Endothelial cell of umbilical vein (primary cell): ENCODE results near the gene KRT8. TPM values are rescaled to one million over a fixed set of nuclear protein-coding genes. Genes with fewer than 3 reads are reported as not detected.

Experiments used
- BruUV-seq: library from RNA; stranded (reverse); fragments of 400-500 nt; replicated peaks from 2 replicates; lab custom pipeline; 2021; lab: Mats Ljungman, UMichigan
- CTCF ChIA-PET: fragments of 300-600, 350-600 bp; sonication (Branson Sonifier 250); formaldehyde crosslinking; loops from one replicate; lab custom pipeline; 2021; ENCODE audit warnings: antibody characterized with exemption, inconsistent platforms; lab: Charles Lee
- POLR2A ChIA-PET: fragments of 300-600, 350-600 bp; sonication (Branson Sonifier 250); formaldehyde crosslinking; loops from one replicate; lab custom pipeline; 2021; ENCODE audit warnings: antibody characterized with exemption, inconsistent platforms; lab: Charles Lee
- DNase-seq: peaks from one replicate; pipeline ENCODE4 v3.0.0-alpha.2; 2011; ENCODE audit warnings: low read depth, low spot score
- FAIRE-seq: peaks from 2 replicates; lab custom pipeline; 2011; peaks lifted over from hg19 to GRCh38; lab: Jason Lieb, UNC
- H2AFZ ChIP-seq: 2 replicates; pipeline ENCODE4 v1.6.0; 2012; ENCODE audit warnings: low read depth, low read length, control low read depth, inconsistent platforms
- H3K27ac ChIP-seq: 2 replicates; pipeline ENCODE4 v1.5.1; 2011; ENCODE audit warnings: low read depth, mild to moderate bottlenecking, control low read depth, low read length, moderate library complexity; ENCODE audit not compliant: insufficient read depth
- H3K27me3 ChIP-seq, 2 experiments: 2 replicates each; pipeline versions ENCODE4 v1.6.0 to v1.6.1; 2011; ENCODE audit warnings: low read length in 2 of 2, mixed read lengths in 1 of 2; ENCODE audit not compliant: control insufficient read depth in 2 of 2, insufficient read depth in 2 of 2
- H3K36me3 ChIP-seq, 2 experiments: 2 replicates in 1 of 2; 3 replicates in 1 of 2; pipeline ENCODE4 v1.5.1; 2011; ENCODE audit warnings: low read length in 2 of 2, mild to moderate bottlenecking in 1 of 2, moderate library complexity in 1 of 2; ENCODE audit not compliant: control insufficient read depth in 2 of 2, insufficient read depth in 2 of 2; ENCODE audit errors: extremely low read depth in 1 of 2
- H3K4me1 ChIP-seq: 3 replicates; pipeline ENCODE4 v1.5.1; 2011; ENCODE audit warnings: mild to moderate bottlenecking, low read length; ENCODE audit not compliant: control insufficient read depth, insufficient read depth; ENCODE audit errors: extremely low read depth
- H3K4me2 ChIP-seq: 2 replicates; pipeline ENCODE4 v1.6.1; 2011; ENCODE audit warnings: low read length, control low read depth, mixed read lengths; ENCODE audit not compliant: insufficient read depth
- H3K4me3 ChIP-seq, 3 experiments: fragments of 200-600 bp in 1 of 3; sonication (generic), shearing (Covaris generic) in 1 of 3; replicated peaks in 1 of 3; 2 replicates each; pipeline ENCODE4 v1.5.1; 2011 to 2016; ENCODE audit warnings: control low read depth in 3 of 3, low read length in 3 of 3, mild to moderate bottlenecking in 2 of 3, inconsistent platforms in 1 of 3, low read depth in 1 of 3, moderate library complexity in 1 of 3; ENCODE audit not compliant: insufficient read depth in 1 of 3
- H3K79me2 ChIP-seq: 2 replicates; pipeline ENCODE4 v1.6.0; 2012; ENCODE audit warnings: low read length, inconsistent platforms; ENCODE audit not compliant: control insufficient read depth, insufficient read depth
- H3K9ac ChIP-seq: replicated peaks from 2 replicates; pipeline ENCODE3; 2011; ENCODE audit warnings: low read length, control low read depth; ENCODE audit not compliant: insufficient read depth; ENCODE audit errors: extremely low read depth
- H3K9me1 ChIP-seq: replicated peaks from 3 replicates; pipeline ENCODE4 v1.6.0; 2011; ENCODE audit warnings: mild to moderate bottlenecking, low read length; ENCODE audit not compliant: control insufficient read depth, insufficient read depth; ENCODE audit errors: extremely low read depth
- H3K9me3 ChIP-seq: replicated peaks from 2 replicates; pipeline ENCODE4 v1.5.1; 2012; ENCODE audit warnings: low read length, inconsistent platforms; ENCODE audit not compliant: control insufficient read depth, insufficient read depth
- H4K20me1 ChIP-seq: replicated peaks from 2 replicates; pipeline ENCODE3; 2011; ENCODE audit warnings: mild to moderate bottlenecking, low read length; ENCODE audit not compliant: control insufficient read depth, insufficient read depth; ENCODE audit errors: extremely low read depth
- EZH2 ChIP-seq: IDR thresholded peaks from 2 replicates; pipeline ENCODE4 v1.6.1; 2012; ENCODE audit warnings: borderline replicate concordance, low read depth, mild to moderate bottlenecking, moderate library complexity, low read length, inconsistent platforms; ENCODE audit not compliant: severe bottlenecking
- FOS ChIP-seq: IDR thresholded peaks from 2 replicates; pipeline ENCODE4 v1.6.1; 2011; ENCODE audit warnings: mild to moderate bottlenecking, low read length, moderate library complexity, borderline replicate concordance; ENCODE audit not compliant: insufficient read depth
- GATA2 ChIP-seq: IDR thresholded peaks from 2 replicates; pipeline ENCODE4 v1.7.0; 2011; ENCODE audit warnings: low read depth, mild to moderate bottlenecking, moderate library complexity, mixed read lengths, low read length; ENCODE audit not compliant: insufficient read length, insufficient read depth
- JUN ChIP-seq: IDR thresholded peaks from 2 replicates; pipeline ENCODE4 v1.6.1; 2011; ENCODE audit warnings: borderline replicate concordance, low read depth; ENCODE audit not compliant: insufficient read length, insufficient read depth
- MAX ChIP-seq: IDR thresholded peaks from 2 replicates; pipeline ENCODE4 v1.6.1; 2011; ENCODE audit not compliant: insufficient read depth, insufficient read length
- MYC ChIP-seq: IDR thresholded peaks from one replicate; pipeline ENCODE4 v1.6.1; 2011; ENCODE audit warnings: mild to moderate bottlenecking, low read depth, low read length
- POLR2A ChIP-seq: IDR thresholded peaks from 2 replicates; pipeline ENCODE4 v1.6.1; 2012; ENCODE audit warnings: low read depth, mild to moderate bottlenecking, control low read depth, low read length
- POLR2AphosphoS5 ChIP-seq: IDR thresholded peaks from 2 replicates; pipeline ENCODE4 v1.6.1; 2012; ENCODE audit warnings: low read depth, mild to moderate bottlenecking, control low read depth, low read length, moderate library complexity; ENCODE audit not compliant: insufficient read depth
- dilution Hi-C: fragments of 300-500 bp; cut with MboI; formaldehyde crosslinking; loops from one replicate; pipeline ENCODE4 v1.15.0; 2019; ENCODE audit warnings: low sequenced_read_pairs; ENCODE audit not compliant: extremely low pct_ligation_motif_present
- intact Hi-C: fragments of 100-400 bp; cut with micrococcal nuclease; formaldehyde crosslinking; loops from one replicate; pipeline ENCODE4 v1.10.0; 2022
- polyA plus RNA-seq, 4 experiments: library from polyadenylated mRNA; depleted of rRNA in 3 of 4; stranded (reverse) in 3 of 4; unstranded in 1 of 4; fragments of >200 nt; gene quantifications; 2 replicates each; pipeline versions ENCODE4 v1.2.1 to v1.2.3, GENCODE V29; 2011 to 2012; ENCODE audit warnings: missing spikeins in 1 of 4
- total RNA-seq: library from RNA; stranded (reverse); gene quantifications from 2 replicates; pipeline ENCODE4 v1.2.3, GENCODE V29; 2021
- TF ChIP-seq, protein P1 (sequence below), 2 donors: IDR thresholded peaks; 1 replicate in 1 of 2; 2 replicates in 1 of 2; pipeline ENCODE4 v1.5.1; 2011; ENCODE audit warnings: low read length in 2 of 2, mild to moderate bottlenecking in 2 of 2, moderate library complexity in 2 of 2, control low read depth in 1 of 2, inconsistent platforms in 1 of 2, low read depth in 1 of 2; ENCODE audit not compliant: insufficient read depth in 1 of 2; ENCODE audit errors: extremely low read depth in 1 of 2

Gene KRT8
- total and polyA plus RNA-seq, 2 donors (not counting 3 experiments of a cell fraction or from before 2014, with no cell fraction given), result 23.5 to 31.7 TPM

GRCh38 chr12:52899338-52900035, 5.4 kb downstream of the KRT8 start:
- Histone ChIP-seq H3K4me3 (no peak overlapping the region), H3K4me1 (peaks cover 10% of the 10 kb centered on the region), H4K20me1 (no peaks in the 10 kb centered on the region), H3K9ac (no peak overlapping the region), H3K79me2 (no peaks in the 10 kb centered on the region), H2AFZ (no peak overlapping the region), H3K9me3 (no peaks in the 10 kb centered on the region), H3K27me3 (no peaks in the 10 kb centered on the region), H3K4me2 (no peak overlapping the region), H3K9me1 (no peaks in the 10 kb centered on the region), H3K27ac (no peak overlapping the region), H3K36me3 (no peaks in the 10 kb centered on the region)
- DNase-seq (no peak), FAIRE-seq (no peak)
- POLR2A ChIA-PET, result no interaction called here
- TF ChIP-seq POLR2AphosphoS5 (no peak), POLR2A (no peak), EZH2 (no peak), JUN (no peak), FOS (no peak), MAX (no peak), GATA2 (no peak), MYC (no peak)
- TF ChIP-seq, protein P1, sequence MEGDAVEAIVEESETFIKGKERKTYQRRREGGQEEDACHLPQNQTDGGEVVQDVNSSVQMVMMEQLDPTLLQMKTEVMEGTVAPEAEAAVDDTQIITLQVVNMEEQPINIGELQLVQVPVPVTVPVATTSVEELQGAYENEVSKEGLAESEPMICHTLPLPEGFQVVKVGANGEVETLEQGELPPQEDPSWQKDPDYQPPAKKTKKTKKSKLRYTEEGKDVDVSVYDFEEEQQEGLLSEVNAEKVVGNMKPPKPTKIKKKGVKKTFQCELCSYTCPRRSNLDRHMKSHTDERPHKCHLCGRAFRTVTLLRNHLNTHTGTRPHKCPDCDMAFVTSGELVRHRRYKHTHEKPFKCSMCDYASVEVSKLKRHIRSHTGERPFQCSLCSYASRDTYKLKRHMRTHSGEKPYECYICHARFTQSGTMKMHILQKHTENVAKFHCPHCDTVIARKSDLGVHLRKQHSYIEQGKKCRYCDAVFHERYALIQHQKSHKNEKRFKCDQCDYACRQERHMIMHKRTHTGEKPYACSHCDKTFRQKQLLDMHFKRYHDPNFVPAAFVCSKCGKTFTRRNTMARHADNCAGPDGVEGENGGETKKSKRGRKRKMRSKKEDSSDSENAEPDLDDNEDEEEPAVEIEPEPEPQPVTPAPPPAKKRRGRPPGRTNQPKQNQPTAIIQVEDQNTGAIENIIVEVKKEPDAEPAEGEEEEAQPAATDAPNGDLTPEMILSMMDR (IDR thresholded peaks at IDR 0.05; ENCODE audit: extremely low read depth in 1 of 2, insufficient read depth in 1 of 2, low read depth in 1 of 2, low read length in 2 of 2), result no peak
- BruUV-seq, result no TSS peak
- intact Hi-C loops (no loop called here), dilution Hi-C loops (loop anchor here (25.0 kb wide), 1 partner anchor 88 kb away; no protein-coding TSS in a partner anchor)
- CTCF ChIA-PET, result interaction anchor here (1.5 to 7.3 kb wide), 3 partner anchors 10 to 81 kb away, joined by 3 to 72 read pairs (median 53); no protein-coding TSS in a partner anchor
